GM19455 (cell line): ENCODE data around the gene NOL9.
"Not testable (repeated sequence)": the region's sequence is repeated elsewhere in the genome, so short reads cannot be mapped to it uniquely, and the experiment has no call there.

Experiments
- ATAC-seq: cut with Tn5 transposase; IDR thresholded peaks from one replicate; pipeline ENCODE4 v1.9.1; 2021; ENCODE audit not compliant: unreplicated experiment

NOL9 gene

DNA sequence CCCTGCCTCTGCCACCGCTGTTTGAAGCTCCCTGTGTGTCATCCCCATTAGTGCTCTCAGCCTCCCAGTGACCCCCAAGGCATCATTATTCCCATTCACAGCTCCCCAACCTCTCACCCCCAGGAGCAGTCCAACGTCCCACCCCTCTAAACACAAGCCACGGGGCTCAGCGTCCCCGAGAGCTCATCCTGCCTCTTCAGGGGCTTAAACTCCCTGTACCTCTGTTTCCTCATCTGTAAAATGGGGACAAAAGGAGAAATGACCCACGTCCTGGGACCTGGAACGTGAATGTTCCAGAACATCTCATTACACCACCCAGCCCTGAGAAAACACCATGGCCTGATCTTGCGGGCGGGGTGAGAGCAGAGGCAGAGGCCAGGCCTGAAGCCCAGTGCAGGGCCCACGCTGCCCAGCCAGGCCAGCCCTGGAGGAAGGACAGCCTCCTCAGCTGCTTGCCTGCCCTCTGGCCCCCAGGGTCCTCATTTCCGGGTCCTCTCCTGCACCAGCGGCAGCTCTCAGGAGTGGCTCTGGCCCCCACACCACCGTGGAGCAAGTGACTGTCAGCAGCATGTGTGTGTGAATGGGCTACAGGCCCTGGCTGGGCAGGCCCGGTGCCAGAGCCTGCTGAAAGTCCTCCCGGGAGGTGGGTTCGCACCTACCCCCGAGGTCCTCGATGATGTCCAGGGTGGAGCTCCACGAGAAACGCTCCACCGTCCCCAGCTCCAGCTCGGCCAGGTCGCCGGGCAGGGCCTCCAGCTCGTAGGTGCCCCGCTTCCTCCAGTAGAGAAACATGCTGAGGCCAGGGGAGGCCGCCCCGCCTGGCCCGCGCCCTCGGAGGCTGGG is 48.7 kb downstream of the NOL9 start:
- ATAC-seq, result no peak

GRCh38 chr1:6504887-6505286 is 49.4 kb downstream of the NOL9 start:
- no peak for ATAC-seq

DNA sequence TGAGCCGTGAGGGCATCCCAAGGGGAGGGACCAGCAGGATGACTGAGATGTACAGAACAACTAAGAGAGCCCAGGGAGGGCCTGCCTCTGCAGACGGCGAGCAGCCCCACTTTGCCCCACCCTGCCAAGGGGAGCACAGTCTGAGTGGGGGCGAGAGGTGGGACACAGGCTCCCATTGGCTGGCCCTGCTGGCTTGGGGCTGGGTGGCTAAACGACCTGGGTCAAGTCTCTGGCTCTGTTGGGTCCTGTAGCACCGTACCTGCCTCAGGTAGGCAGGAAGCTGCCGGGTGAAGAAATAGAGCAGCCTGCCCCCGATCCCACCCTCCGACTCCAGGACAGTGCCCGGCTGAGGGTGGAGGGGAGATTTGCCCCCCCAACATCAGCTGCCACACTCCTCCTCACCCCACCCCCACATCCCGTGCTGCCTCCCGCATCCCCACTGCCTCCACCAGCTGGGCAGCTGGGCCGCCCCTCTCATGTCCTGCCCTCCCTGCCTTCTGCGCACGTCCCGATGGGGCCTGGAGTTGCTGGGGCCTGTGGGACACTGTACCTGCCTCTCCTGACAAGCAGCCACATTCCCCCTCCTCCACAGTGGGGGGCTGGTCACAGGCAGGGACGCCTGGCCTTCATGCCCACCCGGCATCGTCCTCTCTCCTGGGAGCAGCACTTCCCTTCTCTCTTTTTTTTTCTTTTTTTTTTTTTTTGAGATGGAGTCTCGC is 50.3 kb downstream of the NOL9 start:
- ATAC-seq, result no peak

DNA sequence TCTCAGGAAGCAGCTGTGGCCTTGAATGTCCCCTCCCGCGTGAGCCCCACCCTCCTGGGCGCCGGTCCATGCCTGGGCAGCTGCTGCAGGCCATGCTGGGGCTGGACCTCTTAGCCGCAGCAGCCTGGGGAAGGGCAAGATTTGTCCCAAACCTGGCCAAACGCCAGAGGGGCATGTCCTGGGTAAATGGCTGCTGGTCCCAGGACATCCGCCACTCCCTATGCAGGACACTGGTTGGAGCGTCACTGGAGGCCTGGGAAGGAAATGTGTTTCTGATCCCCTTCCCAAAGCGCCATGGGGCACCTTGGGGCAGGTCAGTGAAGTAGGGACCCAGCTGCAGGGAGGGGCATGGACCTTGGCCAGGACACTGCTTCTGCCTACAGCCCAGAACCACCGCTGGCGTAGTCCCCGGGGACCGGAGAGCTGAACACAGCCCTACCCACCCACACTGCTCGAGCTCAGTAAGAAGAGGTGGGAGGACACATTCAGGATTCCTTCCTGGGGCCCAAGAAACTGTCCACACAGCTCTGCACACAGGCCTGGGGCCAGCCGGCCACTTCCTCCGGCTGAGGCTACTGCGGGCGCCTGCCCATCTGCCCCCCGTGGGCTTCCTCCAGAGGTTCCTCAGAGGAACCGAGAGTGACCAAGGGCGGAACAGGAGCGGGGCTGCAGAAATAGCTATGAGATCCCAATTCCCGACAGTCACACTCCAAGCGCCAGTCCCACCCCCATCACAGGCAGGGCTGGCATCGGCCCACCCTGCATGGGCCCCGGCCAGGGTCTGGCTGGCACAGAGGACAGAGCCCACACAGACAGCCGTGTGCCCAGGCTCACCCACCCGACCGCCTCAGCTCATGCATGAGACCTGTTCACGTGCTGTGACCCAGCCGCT is 52.1 kb downstream of the NOL9 start:
- ATAC-seq, result no peak

GRCh38 chr1:6501279-6501813 is 53.0 kb downstream of the NOL9 start:
- no peak for ATAC-seq

- ATAC-seq, result no peak
Measured at GRCh38 chr1:6500544-6501278, 53.6 kb downstream of the NOL9 start.

GRCh38 chr1:6499296-6499695 is 55.0 kb downstream of the NOL9 start:
- no peak for ATAC-seq

- no peak for ATAC-seq
Measured at GRCh38 chr1:6498576-6499111, 55.7 kb downstream of the NOL9 start.

- ATAC-seq, result no peak
Measured at GRCh38 chr1:6497867-6498575, 56.3 kb downstream of the NOL9 start.

DNA sequence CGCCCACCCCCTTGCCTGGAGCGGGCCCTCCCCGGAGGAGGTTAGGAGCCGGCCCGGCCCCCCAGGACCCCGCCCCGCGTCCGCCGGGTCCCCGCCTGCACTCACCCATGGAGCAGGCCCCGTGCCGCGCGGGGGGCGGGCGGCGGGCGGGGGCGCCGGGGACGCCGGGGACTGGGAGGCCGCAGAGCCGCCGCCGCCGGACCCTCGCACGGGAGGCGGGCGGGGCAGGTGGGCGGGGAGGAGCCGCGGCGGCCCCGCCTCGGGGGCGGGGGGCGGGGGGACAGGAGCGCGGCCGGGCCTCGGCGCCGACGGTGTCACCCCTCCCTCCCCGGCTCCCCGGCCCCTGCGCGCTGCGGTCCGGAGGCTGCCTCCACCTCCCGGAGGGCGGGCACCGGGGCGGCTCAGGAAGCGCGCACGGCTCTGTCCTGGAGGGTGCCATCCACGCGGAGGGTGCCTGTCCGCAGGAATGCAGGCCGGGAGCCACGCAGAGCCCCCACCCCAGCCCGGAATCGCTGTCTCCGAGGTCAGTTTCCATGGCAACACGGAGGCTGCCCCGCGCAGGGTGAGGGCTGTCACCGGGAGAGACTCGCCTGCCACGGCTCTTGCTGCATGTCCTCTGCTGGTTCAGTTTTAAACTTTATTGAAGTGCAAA is 57.0 kb downstream of the NOL9 start:
- ATAC-seq, result no peak

- ATAC-seq, result no peak
Measured at GRCh38 chr1:6496890-6497214, 57.5 kb downstream of the NOL9 start.

DNA sequence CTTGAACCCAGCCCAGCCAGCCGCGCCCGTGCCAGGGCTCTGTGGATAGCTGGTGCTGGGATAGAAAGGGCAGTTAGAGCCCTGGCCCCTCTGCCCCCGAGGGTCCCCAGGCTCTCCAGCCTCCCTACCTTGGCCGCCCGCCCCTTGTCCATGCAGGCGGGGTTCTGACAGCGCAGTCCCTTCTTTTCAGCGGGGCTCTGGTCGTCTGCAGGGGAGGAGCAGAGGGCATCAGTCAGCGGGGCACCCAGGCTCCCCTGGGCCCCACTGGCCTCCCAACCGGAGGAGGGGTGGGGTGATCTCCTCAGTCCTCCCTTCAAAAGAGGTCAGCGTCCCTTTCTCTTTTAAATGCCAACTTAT is 58.0 kb downstream of the NOL9 start:
- ATAC-seq, result no peak

DNA sequence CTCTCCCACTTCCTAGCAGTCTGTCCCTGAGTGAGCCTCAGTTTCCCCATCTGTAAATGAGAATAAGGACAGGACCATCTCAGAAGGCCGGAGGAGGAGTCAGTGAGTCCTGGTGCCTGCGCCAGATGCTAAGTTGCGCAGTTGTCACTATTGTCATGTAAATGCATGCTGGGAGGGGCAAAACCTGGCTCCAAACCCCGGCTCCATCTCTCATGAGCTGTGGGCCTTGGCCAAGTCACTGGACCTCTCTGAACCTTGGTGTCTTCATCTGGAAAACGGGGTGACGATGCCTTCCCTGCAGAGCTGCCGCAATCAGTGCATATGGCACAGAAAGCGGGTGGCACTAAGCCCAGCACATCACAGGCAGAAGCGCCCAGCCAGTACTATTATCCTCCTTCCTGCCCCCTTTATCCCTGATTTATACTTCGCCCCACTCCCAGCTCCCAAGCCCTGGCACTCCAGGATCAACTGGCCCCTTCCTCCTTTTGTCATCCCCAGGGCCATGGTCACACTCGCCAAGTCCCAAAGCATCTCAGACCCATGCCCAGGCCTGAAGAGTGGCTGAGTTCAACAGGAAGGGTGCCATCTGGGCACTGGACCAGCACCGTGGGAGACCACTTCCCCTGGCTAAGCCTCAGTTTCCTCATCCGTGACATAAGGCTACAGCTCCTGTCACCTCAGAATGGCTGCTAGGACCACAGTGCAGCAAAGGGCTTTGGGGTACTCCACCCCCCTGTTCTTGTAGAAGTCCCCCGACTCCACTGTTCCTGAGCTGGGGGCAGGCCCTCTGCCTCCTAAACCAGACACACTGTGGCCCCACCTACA is 58.6 kb downstream of the NOL9 start:
- ATAC-seq, result no peak

DNA sequence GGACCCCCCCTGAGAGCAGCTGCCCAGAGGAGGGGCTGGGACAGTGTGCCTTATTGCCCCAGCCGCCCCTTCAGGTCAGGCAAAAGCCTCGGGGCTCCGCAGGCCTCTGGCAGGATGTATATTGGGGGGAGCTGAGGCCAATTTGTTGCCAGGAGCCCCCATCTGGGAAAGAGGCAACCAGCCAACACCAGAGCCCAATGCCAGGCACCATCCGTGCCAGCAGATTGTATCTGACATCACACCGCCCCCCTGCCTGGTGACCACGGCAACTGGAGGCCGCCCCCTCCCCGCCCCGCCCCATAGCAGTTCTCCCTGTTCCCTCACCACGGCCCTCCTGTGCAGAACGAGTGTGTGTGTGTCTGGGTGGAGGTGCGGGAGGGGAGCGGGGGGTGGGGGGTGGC is 59.3 kb downstream of the NOL9 start:
- ATAC-seq, result no peak

DNA sequence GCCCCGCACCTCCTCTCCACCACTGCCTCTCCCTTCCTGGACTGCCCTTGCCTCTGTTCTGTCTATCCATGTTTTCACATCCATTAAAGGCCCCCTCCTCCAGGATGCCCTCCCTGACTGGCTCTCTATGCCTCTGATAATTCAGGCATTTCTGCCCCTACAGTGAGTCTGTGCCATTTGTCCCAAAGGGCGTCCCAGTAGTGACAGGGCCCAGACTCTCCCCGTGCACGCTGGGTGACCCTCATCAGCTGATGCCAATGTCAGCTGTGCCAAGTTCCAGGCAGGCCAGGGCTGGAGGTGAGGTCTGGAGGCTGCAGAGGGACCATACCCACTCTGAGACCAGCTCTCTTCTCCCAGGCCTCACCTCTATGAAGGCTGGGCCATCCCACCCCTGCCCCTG is 59.7 kb downstream of the NOL9 start:
- no peak for ATAC-seq

- ATAC-seq, result not testable (repeated sequence)
Measured at GRCh38 chr1:6493834-6494223, 60.5 kb downstream of the NOL9 start.

DNA sequence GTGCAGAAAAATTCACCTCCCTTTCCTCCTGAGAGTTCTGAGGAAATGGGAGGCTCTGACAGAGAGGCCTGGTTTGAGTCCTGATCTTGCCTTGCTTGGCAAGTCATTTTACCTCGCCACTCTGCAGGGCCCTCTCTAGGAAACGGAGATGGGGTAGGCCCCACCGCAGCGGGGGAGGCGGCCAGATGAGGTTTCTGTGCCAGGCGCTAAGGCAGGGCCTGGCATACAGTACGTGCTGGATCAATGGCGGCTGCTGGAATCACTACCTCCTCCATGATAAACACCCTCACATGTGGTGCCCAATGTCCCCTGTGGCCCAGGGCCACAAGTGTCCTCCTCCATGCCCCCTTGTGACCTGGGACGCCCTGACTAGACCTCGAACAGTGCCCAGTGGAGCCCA is 62.3 kb downstream of the NOL9 start:
- ATAC-seq, result no peak

DNA sequence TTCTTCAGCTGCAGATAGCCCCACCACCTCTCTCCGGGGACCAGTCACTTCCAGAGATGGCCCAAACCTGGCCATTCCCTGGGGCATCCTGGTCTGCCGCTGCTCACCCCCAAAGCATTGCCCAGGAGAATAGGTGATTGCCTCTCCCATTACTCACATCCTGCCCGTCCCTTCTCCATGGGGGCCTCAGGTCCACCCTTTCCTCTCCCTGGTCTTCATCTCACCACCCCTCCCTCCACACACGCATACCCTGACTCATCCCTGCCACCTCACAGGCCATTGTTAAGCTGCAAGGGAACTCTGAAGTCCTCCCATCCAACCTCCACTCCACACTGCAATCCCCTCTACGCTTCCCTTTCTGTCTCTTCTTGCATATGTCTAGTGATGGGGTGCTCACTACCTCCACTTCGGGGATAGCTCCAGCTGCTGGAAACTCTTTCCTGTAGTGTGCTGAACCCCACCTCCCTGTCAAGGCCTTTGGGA is 62.8 kb downstream of the NOL9 start, which contains the start of gene PLEKHG5:
Gene PLEKHG5, minus strand, starts transcription at position 188 of the 483 bp plus-strand sequence. CDS start 14,096 bp downstream, outside the sequence.
- ATAC-seq, result no peak
